Stimulated activated CD4-positive, alpha-beta T cell treated with anti-CD3 and anti-CD28 coated beads, Interleukin-12 subunit alpha, Interleukin-12 subunit beta, amount 100 ng/mL, for 48 hours (primary cell): ENCODE data around the gene GON4L.
"Not testable (repeated sequence)": the region's sequence is repeated elsewhere in the genome, so short reads cannot be mapped to it uniquely, and the experiment has no call there.

Experiments
- DNase-seq, 3 donors: peaks; one replicate each; pipeline ENCODE4 v3.0.0-alpha.2; 2020; ENCODE audit warnings: low read depth in 2 of 3, low spot score in 1 of 3

Gene GON4L

GRCh38 chr1:155856975-155857930 is at the start of gene GON4L:
TSS of gene GON4L (minus strand) at chr1:155857214. CDS start at chr1:155853780, 3,434 bp downstream.
- peak; percentile 79 to 83 (median 82) for DNase-seq

- DNase-seq: no peak
Measured at GRCh38 chr1:155904261-155904660, 47.2 kb upstream of the GON4L start.

DNA sequence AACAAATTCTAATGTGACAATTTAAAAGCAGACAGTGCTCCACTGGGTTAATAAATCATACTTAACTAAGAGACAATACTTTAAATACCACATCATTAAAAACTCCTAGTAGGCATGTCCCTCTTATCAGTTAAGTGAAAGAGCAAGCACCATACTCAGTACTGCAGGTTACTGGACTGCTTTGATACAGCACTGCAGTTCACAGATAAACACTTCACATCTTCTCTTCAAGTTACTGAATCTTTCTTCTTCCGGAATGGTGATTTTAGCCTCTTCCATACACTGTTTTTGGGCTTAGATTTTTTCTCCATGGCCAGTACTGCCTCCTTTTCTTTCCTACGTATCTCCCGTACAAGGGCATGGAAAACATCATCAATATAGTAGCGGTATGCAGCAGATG is 43.1 kb upstream of the GON4L start:
- no peak for DNase-seq

DNA sequence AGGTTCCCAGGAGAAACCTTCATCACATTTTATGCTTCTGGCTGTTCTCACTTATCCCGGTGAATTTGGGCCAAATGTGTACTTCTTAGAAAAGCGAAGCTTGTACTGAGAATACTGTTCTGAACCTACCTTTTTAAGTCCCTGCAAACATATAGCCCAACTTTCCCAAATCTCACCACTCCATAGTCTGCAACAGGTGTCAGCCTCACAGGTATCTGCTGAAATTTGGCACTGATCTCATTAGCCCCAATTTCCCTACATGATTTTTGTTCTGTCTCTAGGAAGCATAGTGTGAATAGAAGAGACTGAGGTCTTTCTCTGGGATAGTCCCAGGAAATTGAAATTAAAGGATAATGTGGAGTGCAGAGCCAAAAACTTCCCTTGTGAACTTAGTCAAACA is 42.7 kb upstream of the GON4L start:
- DNase-seq: no peak

DNA sequence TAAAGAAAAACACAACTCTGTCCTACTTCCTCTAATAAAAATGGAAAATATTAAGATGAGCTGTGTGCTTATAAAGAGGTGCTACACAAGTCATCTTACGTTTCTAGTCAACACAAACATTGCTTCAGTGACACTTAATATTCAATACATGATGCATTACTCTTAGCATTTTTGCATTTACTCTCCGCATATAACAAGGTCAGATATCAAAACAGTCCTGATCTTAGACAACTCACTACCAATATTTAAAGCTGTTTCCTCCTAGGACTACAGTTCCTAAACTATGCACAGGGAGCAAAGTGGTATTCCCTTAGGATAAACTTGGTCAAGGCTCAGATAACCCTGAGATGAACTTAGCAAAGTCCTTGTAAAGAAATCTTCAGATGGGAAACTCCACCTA is 41.9 kb upstream of the GON4L start:
- no peak for DNase-seq

DNA sequence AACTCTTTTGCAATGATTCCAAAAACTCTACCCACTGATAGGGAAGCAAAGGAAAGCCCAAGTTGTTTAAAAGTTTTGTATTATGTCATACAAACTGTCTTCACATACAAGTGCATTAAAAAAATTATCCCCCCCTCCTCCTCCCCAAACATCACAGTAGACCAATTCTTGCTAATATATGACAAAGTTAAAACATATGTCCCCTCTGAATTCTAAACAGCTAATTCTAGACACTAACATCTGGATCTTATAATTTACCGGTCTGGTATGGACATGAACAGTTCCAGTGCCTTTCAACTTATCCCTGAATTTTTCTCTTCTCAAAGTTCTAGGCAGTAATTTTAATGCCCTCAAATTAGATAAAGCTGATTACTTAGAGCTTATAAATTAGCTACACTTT is 40.7 kb upstream of the GON4L start:
- no peak for DNase-seq

GRCh38 chr1:155896476-155896875 is 39.5 kb upstream of the GON4L start:
- not testable (repeated sequence) for DNase-seq

GRCh38 chr1:155895617-155896016 is 38.6 kb upstream of the GON4L start:
- DNase-seq: not testable (repeated sequence)

DNA sequence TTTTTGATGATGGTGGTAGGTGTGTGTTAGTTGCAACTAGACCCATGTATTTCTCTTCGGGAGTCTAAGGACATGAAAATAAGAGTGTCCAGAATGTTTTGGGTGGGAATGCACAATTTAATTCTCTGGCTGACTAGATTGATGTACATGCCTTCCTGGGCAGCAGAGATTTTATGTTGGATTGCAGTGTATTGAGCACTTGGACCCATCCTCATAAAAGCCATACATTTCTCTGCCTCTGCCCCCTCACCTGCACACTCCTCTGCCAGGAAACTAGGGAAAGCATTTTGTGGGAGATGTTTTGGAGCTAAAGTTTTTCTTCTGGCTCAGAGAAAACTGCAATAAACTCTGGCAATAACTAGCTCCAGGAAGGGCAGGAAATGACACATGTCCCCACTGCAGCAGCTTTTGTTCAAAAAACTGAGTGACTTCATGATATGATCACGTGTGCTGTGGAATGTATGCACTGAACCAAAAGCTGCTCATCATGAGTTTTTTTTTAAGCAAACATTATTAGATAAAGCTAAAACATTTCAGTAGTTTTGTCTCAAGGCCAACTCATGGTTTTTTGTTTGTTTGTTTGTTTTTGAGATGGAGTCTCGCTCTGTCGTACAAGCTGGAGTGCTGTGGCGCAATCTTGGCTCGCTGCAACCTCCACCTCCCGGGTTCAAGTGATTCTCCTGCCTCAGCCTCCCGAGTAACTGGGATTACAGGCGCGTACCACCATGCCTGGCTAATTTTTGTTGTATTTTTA is 36.6 kb upstream of the GON4L start:
- DNase-seq: peak in 1 of 3 donors; percentile 25

DNA sequence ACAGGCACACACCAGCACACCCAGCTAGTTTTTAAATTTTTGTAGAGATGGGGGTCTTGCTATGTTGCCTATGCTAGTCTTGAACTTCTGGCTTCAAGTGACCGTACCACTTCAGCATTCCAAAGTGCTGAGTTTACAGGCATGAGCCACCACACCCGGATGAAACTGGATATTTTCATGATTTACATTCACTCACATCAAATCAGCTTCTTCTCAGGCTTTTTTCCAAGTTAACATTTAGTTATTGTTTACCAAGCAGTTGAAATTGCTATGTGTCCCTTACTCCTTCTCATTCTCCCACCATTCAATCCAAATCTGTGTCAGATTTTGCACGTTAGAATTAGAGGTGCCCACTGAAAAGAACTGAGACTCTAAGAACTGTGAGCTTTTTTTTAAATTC is 35.8 kb upstream of the GON4L start:
- no peak for DNase-seq

DNA sequence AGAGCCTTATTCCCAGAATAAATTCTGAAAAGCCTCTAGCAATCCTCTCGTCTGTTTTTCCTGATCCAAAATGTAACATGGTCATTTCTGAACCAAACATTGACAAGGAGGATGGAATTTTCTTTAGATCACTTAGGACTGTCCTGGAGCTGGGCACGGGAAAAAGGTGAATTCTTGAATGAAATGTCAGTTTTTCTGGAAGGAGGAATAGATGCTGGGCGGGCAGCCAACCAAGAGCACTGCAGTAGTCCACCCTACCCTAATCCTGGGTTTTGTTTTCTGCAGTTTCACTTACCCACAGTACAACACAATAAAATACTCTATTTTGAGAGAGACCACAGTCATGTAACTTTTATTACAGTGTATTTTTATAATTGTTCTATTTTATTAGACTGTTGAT is 33.2 kb upstream of the GON4L start:
- DNase-seq: no peak

DNA sequence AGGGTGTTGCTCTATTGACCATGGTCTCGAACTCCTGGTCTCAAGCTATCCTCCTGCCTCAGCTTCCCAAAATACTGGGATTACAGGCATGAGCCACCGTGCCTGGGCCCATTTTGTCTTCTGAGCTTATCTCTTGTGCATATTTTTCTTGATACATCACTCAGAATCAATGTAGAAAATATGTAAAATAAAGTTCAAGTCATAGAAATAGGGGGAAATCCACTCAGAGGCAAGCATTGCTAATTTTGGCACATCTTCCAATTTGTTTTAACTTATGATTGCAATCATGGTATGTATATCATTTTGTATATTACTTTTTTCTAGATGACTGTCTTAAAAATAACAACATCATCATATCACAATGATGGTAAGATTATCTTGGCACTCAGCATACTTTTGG is 32.6 kb upstream of the GON4L start:
- DNase-seq: no peak

- no peak for DNase-seq
Measured at GRCh38 chr1:155888481-155888880, 31.5 kb upstream of the GON4L start.

DNA sequence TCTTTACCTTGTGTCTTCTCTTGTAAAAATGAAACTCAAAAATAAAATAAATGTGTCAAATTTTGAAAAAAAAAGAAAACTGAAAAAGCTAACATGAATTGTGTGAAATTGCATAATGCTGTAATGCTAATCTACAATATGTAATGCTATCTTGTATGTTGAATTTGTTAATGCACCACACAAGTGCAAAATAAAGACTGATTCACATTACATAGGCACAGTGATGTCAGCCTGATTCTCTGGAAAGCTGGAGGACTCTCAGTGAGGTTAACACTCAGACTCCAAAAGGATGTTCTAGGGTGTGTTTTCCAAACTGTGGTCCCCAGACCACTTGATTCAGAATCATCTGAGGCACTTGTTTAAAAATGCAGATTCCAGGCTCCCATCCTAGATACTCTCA is 28.0 kb upstream of the GON4L start:
- DNase-seq: no peak

GRCh38 chr1:155884031-155884960 is 27.3 kb upstream of the GON4L start:
- DNase-seq: no peak

DNA sequence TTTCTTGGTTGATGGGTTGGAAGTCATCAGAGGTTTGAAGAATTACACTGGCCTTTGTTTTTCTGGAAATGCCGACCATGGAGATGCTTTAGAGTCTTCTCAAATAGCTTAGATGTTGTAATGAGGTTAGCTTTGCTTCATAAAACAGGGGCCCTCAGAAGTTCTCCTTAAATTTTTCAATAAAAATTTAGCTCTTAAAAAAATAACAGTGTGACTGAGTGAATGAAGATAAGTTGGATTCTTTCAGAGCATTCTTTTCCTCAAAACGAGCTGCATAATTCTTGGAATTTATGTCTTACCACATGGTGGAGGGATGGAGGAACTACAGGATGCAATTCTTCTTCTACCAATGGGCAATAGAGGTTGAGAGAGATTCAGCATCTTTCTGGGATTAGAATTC is 25.8 kb upstream of the GON4L start:
- DNase-seq: no peak

DNA sequence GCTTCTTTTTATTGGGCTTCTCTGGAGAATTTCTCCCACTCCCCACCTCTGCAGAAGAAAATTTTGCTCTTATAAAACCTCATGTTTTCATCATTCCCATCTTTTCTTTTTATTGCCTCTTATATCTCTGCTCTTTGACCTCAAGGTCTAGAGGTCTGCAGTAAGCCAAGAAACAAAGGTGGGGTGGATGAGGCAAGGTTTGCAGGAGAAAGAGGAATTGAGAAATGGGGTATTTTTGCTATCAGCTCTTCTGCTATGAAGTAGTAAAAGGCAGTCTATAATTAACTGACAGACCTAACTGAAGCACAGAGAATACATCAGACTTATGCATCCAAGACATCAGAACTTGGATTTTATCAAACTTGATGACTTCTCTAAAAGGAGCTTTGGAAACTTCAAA is 25.2 kb upstream of the GON4L start:
- no peak for DNase-seq

DNA sequence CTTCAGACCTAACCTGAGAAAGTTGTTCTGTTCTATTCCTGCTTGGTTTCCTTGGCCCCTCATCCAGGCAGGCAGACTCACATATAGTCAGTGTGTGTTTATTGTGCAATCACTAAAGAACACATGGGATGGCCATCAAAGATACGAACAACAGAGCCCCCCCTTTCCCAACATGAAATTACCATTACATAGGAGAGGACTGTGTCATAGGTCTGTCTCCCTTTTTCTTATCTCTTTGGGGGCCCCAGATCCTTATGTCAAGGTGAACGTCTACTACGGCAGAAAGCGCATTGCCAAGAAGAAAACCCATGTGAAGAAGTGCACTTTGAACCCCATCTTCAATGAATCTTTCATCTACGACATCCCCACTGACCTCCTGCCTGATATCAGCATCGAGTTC is 23.9 kb upstream of the GON4L start:
- no peak for DNase-seq

GRCh38 chr1:155880251-155880650 is 23.2 kb upstream of the GON4L start:
- DNase-seq: no peak

DNA sequence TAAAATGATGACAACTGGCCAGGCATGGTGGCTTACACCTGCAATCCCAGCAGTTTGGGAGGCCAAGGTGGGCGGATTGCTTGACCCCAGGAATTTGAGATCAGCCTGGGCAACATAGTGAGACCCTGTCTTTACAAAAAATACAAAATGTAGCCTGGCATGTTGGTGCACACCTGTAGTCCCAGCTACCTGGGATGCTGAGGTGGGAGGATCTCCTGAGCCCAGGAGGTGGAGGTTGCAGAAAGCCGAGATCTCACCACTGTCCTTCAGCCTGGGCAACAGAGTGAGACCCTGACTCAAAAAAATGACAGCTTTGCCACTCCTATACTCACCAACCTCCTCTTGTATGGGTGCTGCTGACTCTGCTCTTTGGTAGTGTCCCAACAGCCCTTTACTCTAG is 20.9 kb upstream of the GON4L start:
- DNase-seq: no peak

GRCh38 chr1:155873860-155874259 is 16.8 kb upstream of the GON4L start:
- no peak for DNase-seq
